Naive thymus-derived CD4-positive, alpha-beta T cell (primary cell): Measurements from ENCODE around the gene C1orf198. TPM values are rescaled to one million over a fixed set of nuclear protein-coding genes. Genes with fewer than 3 reads are reported as not detected.

Experiments
- ATAC-seq: fragments of 150-1000 bp; cut with Tn5 transposase; 2 replicates; pipeline ENCODE4 v1.10.0; 2021; ENCODE audit warnings: mild to moderate bottlenecking, moderate library complexity
- CTCF ChIA-PET: fragments of 350-600 bp; sonication (Branson Sonifier 250); formaldehyde crosslinking; loops from one replicate; lab custom pipeline; 2021; ENCODE audit warnings: antibody characterized with exemption; lab: Charles Lee
- POLR2A ChIA-PET: fragments of 350-600 bp; sonication (Branson Sonifier 250); formaldehyde crosslinking; loops from one replicate; lab custom pipeline; 2021; ENCODE audit warnings: antibody characterized with exemption, inconsistent platforms; lab: Charles Lee
- DNase-seq, 9 donors: peaks; one replicate each; pipeline versions ENCODE4 v3.0.0 to v3.0.0-alpha.2; 2020 to 2022; ENCODE audit warnings: mixed read lengths in 1 of 9
- H3K27ac ChIP-seq: one replicate; pipeline ENCODE4 v1.7.0; 2013; ENCODE audit warnings: mild to moderate bottlenecking, low read depth, low read length, moderate library complexity
- H3K27me3 ChIP-seq, 2 donors: one replicate each; pipeline ENCODE4 v1.7.0; 2013; ENCODE audit warnings: low read length in 2 of 2, mild to moderate bottlenecking in 2 of 2, moderate library complexity in 2 of 2; ENCODE audit not compliant: control insufficient read depth in 2 of 2, insufficient read depth in 2 of 2
- H3K36me3 ChIP-seq, 3 experiments: 1 replicate in 2 of 3; 2 replicates in 1 of 3; pipeline ENCODE4 v1.7.0; 2013; ENCODE audit warnings: low read length in 3 of 3, mild to moderate bottlenecking in 3 of 3, moderate library complexity in 1 of 3; ENCODE audit not compliant: insufficient read depth in 3 of 3, control insufficient read depth in 2 of 3
- H3K4me1 ChIP-seq, 2 donors: one replicate each; pipeline ENCODE4 v1.7.0; 2013; ENCODE audit warnings: low read length in 2 of 2, mild to moderate bottlenecking in 2 of 2, moderate library complexity in 1 of 2; ENCODE audit not compliant: control insufficient read depth in 2 of 2, insufficient read depth in 2 of 2
- H3K4me3 ChIP-seq: 2 replicates; pipeline ENCODE4 v1.7.0; 2013; ENCODE audit warnings: mild to moderate bottlenecking, low read length
- H3K9me3 ChIP-seq, 3 experiments: 1 replicate in 2 of 3; 2 replicates in 1 of 3; pipeline ENCODE4 v1.7.0; 2013; ENCODE audit warnings: low read length in 3 of 3; ENCODE audit not compliant: control insufficient read depth in 2 of 3
- H3K27ac Mint-ChIP-seq, 9 donors: one replicate each; pipeline ENCODE4 v1.8.0; 2020 to 2022; ENCODE audit warnings: mixed read lengths in 9 of 9, mild to moderate bottlenecking in 8 of 9, moderate library complexity in 5 of 9, inconsistent platforms in 2 of 9
- H3K27me3 Mint-ChIP-seq, 5 donors: one replicate each; pipeline ENCODE4 v1.8.0; 2021 to 2022; ENCODE audit warnings: mixed read lengths in 5 of 5, mild to moderate bottlenecking in 1 of 5
- H3K36me3 Mint-ChIP-seq, 5 donors: one replicate each; pipeline ENCODE4 v1.8.0; 2020 to 2022; ENCODE audit warnings: mixed read lengths in 5 of 5, mild to moderate bottlenecking in 3 of 5, inconsistent platforms in 1 of 5
- H3K4me1 Mint-ChIP-seq, 7 donors: one replicate each; pipeline ENCODE4 v1.8.0; 2020 to 2022; ENCODE audit warnings: mixed read lengths in 7 of 7, mild to moderate bottlenecking in 3 of 7, inconsistent platforms in 1 of 7
- H3K4me3 Mint-ChIP-seq, 10 donors: one replicate each; pipeline ENCODE4 v1.8.0; 2020 to 2022; ENCODE audit warnings: mild to moderate bottlenecking in 10 of 10, mixed read lengths in 10 of 10, moderate library complexity in 6 of 10, inconsistent platforms in 2 of 10
- H3K9me3 Mint-ChIP-seq, 11 donors: one replicate each; pipeline ENCODE4 v1.8.0; 2020 to 2022; ENCODE audit warnings: mixed read lengths in 11 of 11, mild to moderate bottlenecking in 4 of 11, inconsistent platforms in 1 of 11, moderate library complexity in 1 of 11
- intact Hi-C, 2 donors: fragments of 100-400 bp; cut with micrococcal nuclease; formaldehyde crosslinking; loops; one replicate each; pipeline ENCODE4 v1.15.1; 2023
- polyA plus RNA-seq, 2 donors: library from polyadenylated mRNA; unstranded; fragments of 300-500 nt; fragmentation: Illumina TruSeq; gene quantifications; one replicate each; pipeline ENCODE4 v1.2.3, GENCODE V29; 2021
- total RNA-seq, 6 experiments: library from RNA in 5 of 6; stranded (reverse) in 5 of 6; gene quantifications; 1 replicate in 5 of 6; 2 replicates in 1 of 6; pipeline ENCODE4 v1.2.3 and lab custom pipeline; 2021 to 2026

C1orf198 gene
- total and polyA plus RNA-seq, 7 experiments from 2014 or later: 2.9 to 8.1 (median 4.4) TPM

GRCh38 chr1:230878591-230878990 is 10.3 kb upstream of the C1orf198 start:
- H3K27me3 ChIP-seq: no peaks in the 10 kb centered on the region
- intact Hi-C loops: no loop called here
- no peak overlapping the region for H3K27ac Mint-ChIP-seq
- no peak for DNase-seq
- ChIA-PET CTCF (no interaction called here), POLR2A (no interaction called here)
- no peak overlapping the region for H3K4me3 ChIP-seq
- H3K27ac ChIP-seq: no peak overlapping the region
- no peak for ATAC-seq
- H3K9me3 Mint-ChIP-seq: peaks cover 0 to 6% (median 0%) of the 10 kb centered on the region in 11 donors
- no peaks in the 10 kb centered on the region for H3K9me3 ChIP-seq
- peaks cover 35 to 53% (median 42%) of the 10 kb centered on the region in 5 donors for H3K27me3 Mint-ChIP-seq
- H3K36me3 ChIP-seq: no peaks in the 10 kb centered on the region
- no peaks in the 10 kb centered on the region for H3K4me1 ChIP-seq
- no peaks in the 10 kb centered on the region for H3K4me1 Mint-ChIP-seq
- H3K4me3 Mint-ChIP-seq: no peak overlapping the region
- H3K36me3 Mint-ChIP-seq: peaks cover 0 to 5% (median 0%) of the 10 kb centered on the region in 5 donors

GRCh38 chr1:230877924-230878590 is 9.7 kb upstream of the C1orf198 start:
- no peak for ATAC-seq
- H3K27ac ChIP-seq: no peak overlapping the region
- H3K36me3 Mint-ChIP-seq: peaks cover 0 to 5% (median 0%) of the 10 kb centered on the region in 5 donors
- H3K27me3 Mint-ChIP-seq: peaks cover 35 to 52% (median 42%) of the 10 kb centered on the region in 5 donors
- ChIA-PET POLR2A (no interaction called here), CTCF (interaction anchor here (0.6 kb wide), 1 partner anchor 180 kb away, joined by 3 read pairs; no protein-coding TSS in a partner anchor)
- no peak overlapping the region for H3K27ac Mint-ChIP-seq
- no peak overlapping the region for H3K4me3 ChIP-seq
- H3K9me3 Mint-ChIP-seq: peaks cover 0 to 5% (median 0%) of the 10 kb centered on the region in 11 donors
- H3K4me3 Mint-ChIP-seq: no peak overlapping the region
- H3K4me1 Mint-ChIP-seq: no peaks in the 10 kb centered on the region
- intact Hi-C loops: no loop called here
- no peaks in the 10 kb centered on the region for H3K36me3 ChIP-seq
- no peaks in the 10 kb centered on the region for H3K27me3 ChIP-seq
- no peaks in the 10 kb centered on the region for H3K9me3 ChIP-seq
- no peaks in the 10 kb centered on the region for H3K4me1 ChIP-seq
- DNase-seq: no peak

- Mint-ChIP-seq H3K4me1 (no peaks in the 10 kb centered on the region), H3K4me3 (no peak overlapping the region), H3K27me3 (peaks cover 30 to 51% (median 41%) of the 10 kb centered on the region in 5 donors), H3K36me3 (peaks cover 0 to 5% (median 0%) of the 10 kb centered on the region in 5 donors), H3K9me3 (no peaks in the 10 kb centered on the region), H3K27ac (no peak overlapping the region)
- H3K36me3 ChIP-seq: no peaks in the 10 kb centered on the region
- no peaks in the 10 kb centered on the region for H3K27me3 ChIP-seq
- H3K9me3 ChIP-seq: no peaks in the 10 kb centered on the region
- no peaks in the 10 kb centered on the region for H3K4me1 ChIP-seq
- intact Hi-C loops: no loop called here
- DNase-seq (no peak), ATAC-seq (no peak)
- no peak overlapping the region for H3K4me3 ChIP-seq
- POLR2A ChIA-PET: no interaction called here
- CTCF ChIA-PET: interaction anchor here (0.6 kb wide), 1 partner anchor 181 kb away, joined by 3 read pairs; no protein-coding TSS in a partner anchor
- H3K27ac ChIP-seq: no peak overlapping the region
These were observed 9.0 kb upstream of the C1orf198 start for GRCh38 chr1:230877146-230877923.

- no peak for DNase-seq
- intact Hi-C loops: no loop called here
- POLR2A ChIA-PET: no interaction called here
- CTCF ChIA-PET: no interaction called here
- H3K4me1 ChIP-seq: no peaks in the 10 kb centered on the region
- Mint-ChIP-seq H3K27me3 (peaks cover 30 to 46% (median 44%) of the 10 kb centered on the region in 5 donors), H3K4me1 (no peaks in the 10 kb centered on the region), H3K4me3 (no peak overlapping the region), H3K9me3 (peaks cover 0 to 1% (median 0%) of the 10 kb centered on the region in 11 donors), H3K27ac (no peak overlapping the region), H3K36me3 (peaks cover 0 to 5% (median 0%) of the 10 kb centered on the region in 5 donors)
- H3K27ac ChIP-seq: no peak overlapping the region
- no peak for ATAC-seq
- H3K4me3 ChIP-seq: no peak overlapping the region
- H3K27me3 ChIP-seq: no peaks in the 10 kb centered on the region
- H3K9me3 ChIP-seq: no peaks in the 10 kb centered on the region
- H3K36me3 ChIP-seq: no peaks in the 10 kb centered on the region
These were observed 8.3 kb upstream of the C1orf198 start for GRCh38 chr1:230876660-230877059.

GRCh38 chr1:230875370-230875769 is 7.0 kb upstream of the C1orf198 start:
- peaks cover 0 to 1% (median 0%) of the 10 kb centered on the region in 11 donors for H3K9me3 Mint-ChIP-seq
- intact Hi-C loops: no loop called here
- no peak overlapping the region for H3K4me3 Mint-ChIP-seq
- Histone ChIP-seq H3K27ac (no peak overlapping the region), H3K36me3 (no peaks in the 10 kb centered on the region), H3K4me3 (no peak overlapping the region), H3K27me3 (no peaks in the 10 kb centered on the region), H3K4me1 (no peaks in the 10 kb centered on the region), H3K9me3 (no peaks in the 10 kb centered on the region)
- ChIA-PET POLR2A (no interaction called here), CTCF (interaction anchor here (0.6 kb wide), 1 partner anchor 232 kb away, joined by 3 read pairs; no protein-coding TSS in a partner anchor)
- peaks cover 19 to 40% (median 35%) of the 10 kb centered on the region in 5 donors for H3K27me3 Mint-ChIP-seq
- ATAC-seq (no peak), DNase-seq (no peak)
- no peak overlapping the region for H3K27ac Mint-ChIP-seq
- no peaks in the 10 kb centered on the region for H3K4me1 Mint-ChIP-seq
- no peaks in the 10 kb centered on the region for H3K36me3 Mint-ChIP-seq

GRCh38 chr1:230870916-230871315 is 2.6 kb upstream of the C1orf198 start:
- ATAC-seq: no peak

More at GRCh38 chr1:230870916-230871315, 2.6 kb upstream of the C1orf198 start:
- Histone ChIP-seq H3K4me3 (no peak overlapping the region), H3K36me3 (peaks cover 0 to 3% (median 0%) of the 10 kb centered on the region in 3 experiments), H3K27me3 (peaks cover 0 to 7% of the 10 kb centered on the region in 2 donors), H3K9me3 (no peaks in the 10 kb centered on the region), H3K27ac (no peak overlapping the region), H3K4me1 (peaks cover 0 to 5% of the 10 kb centered on the region in 2 donors)
- ChIA-PET POLR2A (interaction anchor here (0.6 kb wide), 1 partner anchor 464 kb away, joined by 5 read pairs; no protein-coding TSS in a partner anchor), CTCF (no interaction called here)
- Mint-ChIP-seq H3K27me3 (peaks cover 19 to 43% (median 31%) of the 10 kb centered on the region in 5 donors), H3K27ac (no peak overlapping the region), H3K36me3 (no peaks in the 10 kb centered on the region), H3K9me3 (peaks cover 0 to 1% (median 0%) of the 10 kb centered on the region in 11 donors), H3K4me3 (peak overlapping the region in 2 of 10 donors; percentile 9 to 32), H3K4me1 (peaks cover 8 to 25% (median 12%) of the 10 kb centered on the region in 7 donors)
- no peak for DNase-seq
- intact Hi-C loops: no loop called here
